Activated naive CD4-positive, alpha-beta T cell (primary cell): ENCODE measurements around the gene CHST3.

ENCODE experiments used
- DNase-seq, 4 experiments: peaks; one replicate each; lab custom pipeline; 2025; lab: John Stamatoyannopoulos, UW

CHST3 gene

GRCh38 chr10:72011468-72011867 lies 47.3 kb downstream of the CHST3 start:
- no peak for DNase-seq

GRCh38 chr10:72011976-72012512 lies 47.8 kb downstream of the CHST3 start:
- DNase-seq = no peak

- DNase-seq = no peak
These were observed 48.6 kb downstream of the CHST3 start for GRCh38 chr10:72012796-72013195.

GRCh38 chr10:72013202-72013945 lies 49.2 kb downstream of the CHST3 start:
- no peak for DNase-seq

GRCh38 chr10:72014197-72014596 lies 50.0 kb downstream of the CHST3 start:
- DNase-seq = no peak

- DNase-seq = no peak
These were observed 50.7 kb downstream of the CHST3 start for GRCh38 chr10:72014785-72015480.

GRCh38 chr10:72015841-72016240 lies 51.6 kb downstream of the CHST3 start:
- DNase-seq = no peak

- no peak for DNase-seq
These were observed 52.6 kb downstream of the CHST3 start for GRCh38 chr10:72016608-72017300.

GRCh38 chr10:72019085-72019876 lies 55.1 kb downstream of the CHST3 start:
- no peak for DNase-seq

- no peak for DNase-seq
These were observed 57.0 kb downstream of the CHST3 start for GRCh38 chr10:72020914-72021809.

GRCh38 chr10:72022228-72022627 lies 58.0 kb downstream of the CHST3 start:
- DNase-seq = no peak

GRCh38 chr10:72024596-72024995 lies 60.4 kb downstream of the CHST3 start:
- DNase-seq = no peak

- DNase-seq = no peak
These were observed 61.2 kb downstream of the CHST3 start for GRCh38 chr10:72025400-72025799.

GRCh38 chr10:72025832-72026231 lies 61.6 kb downstream of the CHST3 start:
- no peak for DNase-seq

- no peak for DNase-seq
These were observed 62.3 kb downstream of the CHST3 start for GRCh38 chr10:72026278-72027111.

GRCh38 chr10:72027498-72027897 lies 63.3 kb downstream of the CHST3 start:
- no peak for DNase-seq

- DNase-seq = no peak
These were observed 65.2 kb downstream of the CHST3 start for GRCh38 chr10:72029414-72029813.

GRCh38 chr10:72030762-72031543 lies 66.8 kb downstream of the CHST3 start:
- no peak for DNase-seq

GRCh38 chr10:72031706-72032105 lies 67.5 kb downstream of the CHST3 start:
- no peak for DNase-seq
